Breast epithelium (tissue), 4 donors: ENCODE results near the gene CACNA2D2. TPM values are rescaled to one million over a fixed set of nuclear protein-coding genes. Genes with fewer than 3 reads are reported as not detected.

Experiments
- DNase-seq, 2 donors: peaks; one replicate each; pipeline ENCODE4 v3.0.0-alpha.2; 2019; ENCODE audit warnings: low spot score in 2 of 2
- H3K27ac ChIP-seq, 2 donors: fragments of 200-600 bp; sonication (generic) in 1 of 2; one replicate each; pipeline ENCODE4 v1.5.1; 2016 to 2019; ENCODE audit warnings: mild to moderate bottlenecking in 1 of 2
- H3K27me3 ChIP-seq, 2 donors: fragments of 200-600 bp; sonication (generic) in 1 of 2; one replicate each; pipeline versions ENCODE4 v1.5.1 to v1.6.0; 2017 to 2019; ENCODE audit warnings: control low read depth in 1 of 2, mild to moderate bottlenecking in 1 of 2
- H3K36me3 ChIP-seq: fragments of 200-600 bp; one replicate; pipeline ENCODE4 v1.5.1; 2019
- H3K4me1 ChIP-seq, 2 donors: fragments of 200-600 bp; sonication (generic); one replicate each; pipeline ENCODE4 v1.5.1; 2016 to 2019; ENCODE audit warnings: control low read depth in 1 of 2
- H3K4me3 ChIP-seq, 3 donors: fragments of 200-600 bp; sonication (generic); 1 replicate in 2 of 3; 2 replicates in 1 of 3; pipeline ENCODE4 v1.5.1; 2016 to 2019; ENCODE audit warnings: mild to moderate bottlenecking in 3 of 3, moderate library complexity in 2 of 3
- H3K9me3 ChIP-seq, 2 donors: fragments of 200-600 bp; sonication (generic) in 1 of 2; one replicate each; pipeline ENCODE4 v1.5.1; 2016 to 2019; ENCODE audit warnings: control low read depth in 1 of 2
- CTCF ChIP-seq, 3 donors: fragments of 450-650 bp; IDR thresholded peaks; one replicate each; pipeline ENCODE4 v1.5.1; 2016 to 2017; ENCODE audit warnings: antibody characterized with exemption in 3 of 3, mild to moderate bottlenecking in 3 of 3, moderate library complexity in 3 of 3
- POLR2A ChIP-seq: fragments of 450-650 bp; IDR thresholded peaks from one replicate; pipeline ENCODE4 v1.6.1; 2016; ENCODE audit warnings: antibody characterized with exemption, mild to moderate bottlenecking, moderate library complexity
- POLR2AphosphoS5 ChIP-seq, 3 donors: sonication (generic); formaldehyde crosslinking; IDR thresholded peaks; one replicate each; pipeline ENCODE4 v1.6.1; 2017; ENCODE audit warnings: antibody characterized with exemption in 3 of 3
- intact Hi-C: fragments of 100-400 bp; cut with DNase I; formaldehyde crosslinking; loops from one replicate; pipeline ENCODE4 v1.15.1; 2023; ENCODE audit warnings: low total_unique reads
- total RNA-seq, 3 donors: library from RNA; depleted of rRNA; stranded (reverse); fragments of >200 nt; gene quantifications; one replicate each; pipeline ENCODE4 v1.1.0, GENCODE V29; 2016

CACNA2D2 gene
- total RNA-seq, 3 donors from 2014 or later, result 0.80 to 2.0 (median 1.5) TPM

GRCh38 chr3:50351323-50351697 is 152.1 kb downstream of the CACNA2D2 start:
- no peaks in the 10 kb centered on the region for H3K9me3 ChIP-seq
- DNase-seq, result no peak
- H3K4me3 ChIP-seq, result peak overlapping the region; percentile 78 to 82 (median 79)
- H3K36me3 ChIP-seq, result peaks cover 7% of the 10 kb centered on the region
- H3K4me1 ChIP-seq, result peaks cover 17 to 21% of the 10 kb centered on the region in 2 donors
- TF ChIP-seq POLR2AphosphoS5 (IDR thresholded peaks at IDR 0.05), result no peak
- TF ChIP-seq CTCF (IDR thresholded peaks at IDR 0.05), result no peak
- TF ChIP-seq POLR2A, result no peak
- intact Hi-C loops, result no loop called here
- peak overlapping the region; percentile 94 to 95 for H3K27ac ChIP-seq
- H3K27me3 ChIP-seq, result no peaks in the 10 kb centered on the region

GRCh38 chr3:50350527-50351322 is 152.7 kb downstream of the CACNA2D2 start, which contains the start of the genes CYB561D2 and NPRL2:
CYB561D2 (plus strand) TSS chr3:50350862; CDS start chr3:50351434, 572 bp downstream.
NPRL2 (minus strand) TSS chr3:50350775; CDS start chr3:50350652, 123 bp downstream.
- Histone ChIP-seq H3K4me1 (peaks cover 13 to 15% of the 10 kb centered on the region in 2 donors), H3K9me3 (no peaks in the 10 kb centered on the region), H3K36me3 (peaks cover 7% of the 10 kb centered on the region), H3K4me3 (peak within 1 kb of the TSS; percentile 78 to 82 (median 79)), H3K27ac (peak within 1 kb of the TSS; percentile 94 to 95), H3K27me3 (no peaks in the 10 kb centered on the region)
- TF ChIP-seq POLR2AphosphoS5 (IDR thresholded peaks at IDR 0.05), result peak; percentile 89 to 95 (median 95)
- no peak for TF ChIP-seq CTCF (IDR thresholded peaks at IDR 0.05)
- peak; percentile 54 for TF ChIP-seq POLR2A
- DNase-seq, result peak; percentile 94 to 97
- intact Hi-C loops, result no loop called here

GRCh38 chr3:50350213-50350526 is 153.3 kb downstream of the CACNA2D2 start:
- Histone ChIP-seq H3K27ac (peak overlapping the region; percentile 94 to 95), H3K4me3 (peak overlapping the region; percentile 78 to 82 (median 79)), H3K9me3 (no peaks in the 10 kb centered on the region), H3K36me3 (peaks cover 7% of the 10 kb centered on the region), H3K27me3 (no peaks in the 10 kb centered on the region), H3K4me1 (peaks cover 11 to 13% of the 10 kb centered on the region in 2 donors)
- no peak for TF ChIP-seq POLR2AphosphoS5 (IDR thresholded peaks at IDR 0.05)
- TF ChIP-seq CTCF (IDR thresholded peaks at IDR 0.05), result no peak
- TF ChIP-seq POLR2A, result no peak
- DNase-seq, result no peak
- intact Hi-C loops, result no loop called here

GRCh38 chr3:50347187-50347813 is 156.1 kb downstream of the CACNA2D2 start:
- no peaks in the 10 kb centered on the region for H3K27me3 ChIP-seq
- H3K9me3 ChIP-seq, result no peaks in the 10 kb centered on the region
- peaks cover 11 to 13% of the 10 kb centered on the region in 2 donors for H3K4me1 ChIP-seq
- H3K27ac ChIP-seq, result peak overlapping the region in 1 of 2 donors; percentile 32
- TF ChIP-seq POLR2A (no peak), POLR2AphosphoS5 (IDR thresholded peaks at IDR 0.05) (no peak), CTCF (IDR thresholded peaks at IDR 0.05) (peak in 2 of 3 donors; percentile 31 to 61)
- no peak overlapping the region for H3K4me3 ChIP-seq
- intact Hi-C loops, result no loop called here
- DNase-seq, result peak in 1 of 2 donors; percentile 58
- no peaks in the 10 kb centered on the region for H3K36me3 ChIP-seq
